ENCODE measurements around the gene DNAH8.
A peak's percentile ranks its signal among the peaks of the same experiment; 100 is the strongest.

DNAH8 gene

DNA sequence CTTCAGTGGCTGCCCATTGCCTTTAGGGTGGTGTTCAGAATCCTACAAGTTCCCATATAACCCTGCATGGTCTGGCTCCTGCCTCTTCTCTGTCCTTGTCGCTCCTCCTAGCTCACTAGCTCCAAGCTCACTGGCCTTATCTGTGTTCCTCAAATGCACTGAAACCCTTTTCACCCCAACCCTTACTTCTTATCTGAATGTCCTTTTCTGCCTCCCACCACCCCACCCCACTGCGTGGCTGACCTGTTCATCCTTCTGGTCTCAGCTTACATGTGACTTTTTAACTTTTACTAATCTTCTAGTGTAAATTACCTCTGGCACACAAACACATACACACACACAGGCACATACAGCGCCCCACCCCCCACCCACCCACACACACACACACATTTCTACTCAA lies 292.5 kb downstream of the DNAH8 start:
- H3K18ac ChIP-seq (ENCODE audit: low read length), result no peak overlapping the region
- no CpG with 5 or more reads among the region's 3 CpGs for WGBS (ENCODE audit: extremely low coverage, insufficient coverage, insufficient read length)
- no peak for DNase-seq

DNA sequence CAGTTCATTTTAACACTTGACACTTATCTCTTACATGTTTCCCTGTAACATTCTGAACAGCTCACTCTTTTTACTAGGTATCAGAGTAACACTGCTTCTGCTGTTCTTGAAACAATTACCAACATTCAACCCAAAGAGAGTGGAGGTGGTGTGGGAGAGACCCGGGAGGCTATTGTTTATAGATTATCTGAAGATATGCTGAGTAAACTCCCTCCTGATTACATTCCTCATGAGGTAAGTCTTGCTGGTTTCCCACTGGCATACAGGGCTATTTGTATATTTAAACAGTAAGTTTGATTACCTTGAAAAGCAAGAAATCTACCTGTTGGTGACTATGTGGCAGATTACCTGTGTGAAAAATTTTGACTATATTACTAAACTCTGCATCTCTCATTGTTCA lies 293.6 kb downstream of the DNAH8 start:
- Histone ChIP-seq H3K4ac (ENCODE audit: low read depth, low read length) (no peak overlapping the region), H3K79me2 (ENCODE audit: control insufficient read depth, insufficient read depth, low read length, poor library complexity) (no peaks in the 10 kb centered on the region), H3K79me1 (ENCODE audit: low read length) (no peaks in the 10 kb centered on the region), H4K12ac (ENCODE audit: low read depth, low read length) (no peak overlapping the region), H2AK5ac (ENCODE audit: low read length) (no peak overlapping the region), H4K8ac (ENCODE audit: low read depth, low read length) (no peak overlapping the region), H4K91ac (ENCODE audit: low read depth, low read length) (no peak overlapping the region), H3K9ac (ENCODE audit: low read length) (no peak overlapping the region), H2AFZ (ENCODE audit: insufficient read depth, low read length, poor library complexity) (no peak overlapping the region), H3K9me3 (ENCODE audit: insufficient read depth, low read depth, low read length) (no peaks in the 10 kb centered on the region), H2BK120ac (ENCODE audit: insufficient read depth, low read length, poor library complexity) (no peak overlapping the region), H3K27me3 (ENCODE audit: insufficient read depth, low read length) (no peaks in the 10 kb centered on the region), H3K4me2 (ENCODE audit: low read length) (no peak overlapping the region), H3K36me3 (ENCODE audit: control insufficient read depth in 1 of 2, insufficient read depth in 2 of 2, low read length in 2 of 2) (no peaks in the 10 kb centered on the region), H3K27ac (ENCODE audit: low read depth, low read length) (no peak overlapping the region), H3K18ac (ENCODE audit: low read length) (no peak overlapping the region), H2BK5ac (ENCODE audit: low read depth, low read length, poor library complexity) (no peak overlapping the region), H3K4me3 (ENCODE audit: low read depth, low read length) (no peak overlapping the region), H3K23ac (ENCODE audit: low read length) (no peak overlapping the region), H3K4me1 (ENCODE audit: control insufficient read depth in 1 of 2, insufficient read depth in 2 of 2, low read length in 2 of 2) (no peaks in the 10 kb centered on the region), H3K14ac (ENCODE audit: low read length) (no peak overlapping the region), H2BK12ac (ENCODE audit: low read length) (no peak overlapping the region)
- WGBS (ENCODE audit: extremely low coverage, insufficient coverage, insufficient read length), result no CpG with 5 or more reads among the region's 1 CpG
- no peak for DNase-seq

More for the DNA sequence above, 292.5 kb downstream of the DNAH8 start:
- Histone ChIP-seq H4K8ac (ENCODE audit: low read depth, low read length) (no peak overlapping the region), H3K79me1 (ENCODE audit: low read length) (no peaks in the 10 kb centered on the region), H4K12ac (ENCODE audit: low read depth, low read length) (no peak overlapping the region), H3K79me2 (ENCODE audit: control insufficient read depth, insufficient read depth, low read length, poor library complexity) (no peaks in the 10 kb centered on the region), H2AK5ac (ENCODE audit: low read length) (no peak overlapping the region), H3K4me2 (ENCODE audit: low read length) (no peak overlapping the region), H2BK5ac (ENCODE audit: low read depth, low read length, poor library complexity) (no peak overlapping the region), H2AFZ (ENCODE audit: insufficient read depth, low read length, poor library complexity) (no peak overlapping the region), H2BK120ac (ENCODE audit: insufficient read depth, low read length, poor library complexity) (no peak overlapping the region), H3K9ac (ENCODE audit: low read length) (no peak overlapping the region), H4K91ac (ENCODE audit: low read depth, low read length) (no peak overlapping the region), H3K9me3 (ENCODE audit: insufficient read depth, low read depth, low read length) (no peaks in the 10 kb centered on the region), H3K4ac (ENCODE audit: low read depth, low read length) (no peak overlapping the region), H3K27ac (ENCODE audit: low read depth, low read length) (no peak overlapping the region), H3K36me3 (ENCODE audit: control insufficient read depth in 1 of 2, insufficient read depth in 2 of 2, low read length in 2 of 2) (no peaks in the 10 kb centered on the region), H3K27me3 (ENCODE audit: insufficient read depth, low read length) (no peaks in the 10 kb centered on the region), H3K4me1 (ENCODE audit: control insufficient read depth in 1 of 2, insufficient read depth in 2 of 2, low read length in 2 of 2) (no peaks in the 10 kb centered on the region), H2BK12ac (ENCODE audit: low read length) (no peak overlapping the region), H3K23ac (ENCODE audit: low read length) (peak overlapping the region; percentile 90), H3K4me3 (ENCODE audit: low read depth, low read length) (no peak overlapping the region), H3K14ac (ENCODE audit: low read length) (no peak overlapping the region)

- Histone ChIP-seq H4K12ac (ENCODE audit: low read depth, low read length) (no peak overlapping the region), H3K18ac (ENCODE audit: low read length) (no peak overlapping the region), H2BK12ac (ENCODE audit: low read length) (no peak overlapping the region), H3K9ac (ENCODE audit: low read length) (no peak overlapping the region), H3K14ac (ENCODE audit: low read length) (no peak overlapping the region), H3K36me3 (ENCODE audit: control insufficient read depth in 1 of 2, insufficient read depth in 2 of 2, low read length in 2 of 2) (no peaks in the 10 kb centered on the region), H3K27me3 (ENCODE audit: insufficient read depth, low read length) (no peaks in the 10 kb centered on the region), H3K4ac (ENCODE audit: low read depth, low read length) (no peak overlapping the region), H3K4me2 (ENCODE audit: low read length) (no peak overlapping the region), H2BK120ac (ENCODE audit: insufficient read depth, low read length, poor library complexity) (no peak overlapping the region), H2AK5ac (ENCODE audit: low read length) (no peak overlapping the region), H3K79me1 (ENCODE audit: low read length) (no peaks in the 10 kb centered on the region), H3K4me3 (ENCODE audit: low read depth, low read length) (no peak overlapping the region), H4K91ac (ENCODE audit: low read depth, low read length) (no peak overlapping the region), H3K27ac (ENCODE audit: low read depth, low read length) (no peak overlapping the region), H3K4me1 (ENCODE audit: control insufficient read depth in 1 of 2, insufficient read depth in 2 of 2, low read length in 2 of 2) (no peaks in the 10 kb centered on the region), H2BK5ac (ENCODE audit: low read depth, low read length, poor library complexity) (no peak overlapping the region), H2AFZ (ENCODE audit: insufficient read depth, low read length, poor library complexity) (no peak overlapping the region), H4K8ac (ENCODE audit: low read depth, low read length) (no peak overlapping the region), H3K23ac (ENCODE audit: low read length) (no peak overlapping the region), H3K9me3 (ENCODE audit: insufficient read depth, low read depth, low read length) (no peaks in the 10 kb centered on the region), H3K79me2 (ENCODE audit: control insufficient read depth, insufficient read depth, low read length, poor library complexity) (no peaks in the 10 kb centered on the region)
- DNase-seq, result no peak
- no CpG with 5 or more reads among the region's 1 CpG for WGBS (ENCODE audit: extremely low coverage, insufficient coverage, insufficient read length)
Observed at GRCh38 chr6:39009476-39009875, 294.4 kb downstream of the DNAH8 start.

GRCh38 chr6:39016839-39017546 lies 301.9 kb downstream of the DNAH8 start:
- no peak overlapping the region for H2BK5ac ChIP-seq (ENCODE audit: low read depth, low read length, poor library complexity)
- H2BK12ac ChIP-seq (ENCODE audit: low read length), result no peak overlapping the region
- no peak overlapping the region for H3K4me3 ChIP-seq (ENCODE audit: low read depth, low read length)
- H3K27ac ChIP-seq (ENCODE audit: low read depth, low read length), result no peak overlapping the region
- no peaks in the 10 kb centered on the region for H3K36me3 ChIP-seq (ENCODE audit: control insufficient read depth in 1 of 2, insufficient read depth in 2 of 2, low read length in 2 of 2)
- H4K8ac ChIP-seq (ENCODE audit: low read depth, low read length), result no peak overlapping the region
- H3K18ac ChIP-seq (ENCODE audit: low read length), result no peak overlapping the region
- no peak overlapping the region for H2AK5ac ChIP-seq (ENCODE audit: low read length)
- H3K9me3 ChIP-seq (ENCODE audit: insufficient read depth, low read depth, low read length), result no peaks in the 10 kb centered on the region
- no peaks in the 10 kb centered on the region for H3K27me3 ChIP-seq (ENCODE audit: insufficient read depth, low read length)
- H3K79me2 ChIP-seq (ENCODE audit: control insufficient read depth, insufficient read depth, low read length, poor library complexity), result no peaks in the 10 kb centered on the region
- H4K12ac ChIP-seq (ENCODE audit: low read depth, low read length), result no peak overlapping the region
- no peak overlapping the region for H3K4ac ChIP-seq (ENCODE audit: low read depth, low read length)
- WGBS (ENCODE audit: extremely low coverage, insufficient coverage, insufficient read length), result no CpG with 5 or more reads among the region's 7 CpGs
- no peak overlapping the region for H3K23ac ChIP-seq (ENCODE audit: low read length)
- H3K14ac ChIP-seq (ENCODE audit: low read length), result no peak overlapping the region
- no peak overlapping the region for H2AFZ ChIP-seq (ENCODE audit: insufficient read depth, low read length, poor library complexity)
- DNase-seq, result no peak
- H2BK120ac ChIP-seq (ENCODE audit: insufficient read depth, low read length, poor library complexity), result no peak overlapping the region
- no peak overlapping the region for H3K4me2 ChIP-seq (ENCODE audit: low read length)
- no peak overlapping the region for H3K9ac ChIP-seq (ENCODE audit: low read length)
- no peaks in the 10 kb centered on the region for H3K79me1 ChIP-seq (ENCODE audit: low read length)
- no peak overlapping the region for H4K91ac ChIP-seq (ENCODE audit: low read depth, low read length)
- no peaks in the 10 kb centered on the region for H3K4me1 ChIP-seq (ENCODE audit: control insufficient read depth in 1 of 2, insufficient read depth in 2 of 2, low read length in 2 of 2)

Data from trophoblast cell (in vitro differentiated cells and primary cell).